ENCODE data around the gene TIPIN.
A peak's percentile ranks its signal among the peaks of the same experiment; 100 is the strongest.

The TIPIN gene

GRCh38 chr15:66296186-66296585 lies 60.3 kb downstream of the TIPIN start:
- DNase-seq (ENCODE audit: low read depth), result no peak

- no peak for DNase-seq (ENCODE audit: low read depth)
These were observed 61.6 kb downstream of the TIPIN start for GRCh38 chr15:66294932-66295235.

- DNase-seq (ENCODE audit: low read depth), result no peak
These were observed 62.1 kb downstream of the TIPIN start for GRCh38 chr15:66294157-66294931.

GRCh38 chr15:66293419-66294156 lies 62.9 kb downstream of the TIPIN start, which contains the start of gene DIS3L:
Gene DIS3L (plus strand): TSS chr15:66293568. CDS start chr15:66293597, 29 bp downstream.
- peak; percentile 50 for DNase-seq (ENCODE audit: low read depth)

GRCh38 chr15:66292571-66293418 lies 63.7 kb downstream of the TIPIN start:
- DNase-seq (ENCODE audit: low read depth), result no peak

- DNase-seq (ENCODE audit: low read depth), result no peak
These were observed 64.5 kb downstream of the TIPIN start for GRCh38 chr15:66291816-66292570.

GRCh38 chr15:66290518-66290917 lies 66.0 kb downstream of the TIPIN start:
- DNase-seq (ENCODE audit: low read depth), result no peak

GRCh38 chr15:66290007-66290406 lies 66.5 kb downstream of the TIPIN start:
- no peak for DNase-seq (ENCODE audit: low read depth)

GRCh38 chr15:66288551-66289185 lies 67.8 kb downstream of the TIPIN start:
- DNase-seq (ENCODE audit: low read depth), result no peak

GRCh38 chr15:66288093-66288492 lies 68.4 kb downstream of the TIPIN start:
- no peak for DNase-seq (ENCODE audit: low read depth)

GRCh38 chr15:66287461-66288057 lies 68.9 kb downstream of the TIPIN start:
- no peak for DNase-seq (ENCODE audit: low read depth)
